GM18526 (cell line): ENCODE measurements around the gene CRB1.

ENCODE experiments used
- POLR2A ChIP-seq: IDR thresholded peaks from 3 replicates; pipeline ENCODE4 v1.6.1; 2011; ENCODE audit not compliant: insufficient read length; ENCODE audit errors: extremely low read depth

The CRB1 gene

GRCh38 chr1:197319631-197320030 is 51.6 kb downstream of the CRB1 start:
- TF ChIP-seq POLR2A = no peak

DNA sequence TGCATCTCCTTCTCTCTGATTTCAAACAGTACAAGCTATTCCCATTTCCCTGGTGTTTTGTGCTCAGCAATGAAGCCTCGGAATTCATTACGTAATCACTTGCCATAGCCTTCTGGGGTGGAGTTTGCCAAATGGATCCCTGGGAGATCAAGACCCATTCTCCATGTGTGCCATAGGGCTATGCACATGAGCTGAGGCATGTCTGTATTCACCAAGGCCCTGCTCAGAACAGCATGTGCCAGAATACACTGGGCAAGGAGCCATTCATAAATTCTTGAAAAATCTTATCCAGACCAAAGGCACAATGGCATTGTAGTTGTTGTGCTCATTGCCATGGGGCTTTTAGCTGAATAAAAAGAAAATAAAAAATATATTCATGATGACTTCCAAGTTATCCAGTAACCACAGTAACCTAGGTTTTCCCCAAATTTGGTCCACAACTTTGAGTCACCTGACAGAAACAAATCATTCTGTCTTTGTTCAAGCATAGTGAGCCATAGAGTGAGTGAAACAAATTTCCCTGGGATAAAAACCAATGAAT is 53.0 kb downstream of the CRB1 start:
- no peak for TF ChIP-seq POLR2A

DNA sequence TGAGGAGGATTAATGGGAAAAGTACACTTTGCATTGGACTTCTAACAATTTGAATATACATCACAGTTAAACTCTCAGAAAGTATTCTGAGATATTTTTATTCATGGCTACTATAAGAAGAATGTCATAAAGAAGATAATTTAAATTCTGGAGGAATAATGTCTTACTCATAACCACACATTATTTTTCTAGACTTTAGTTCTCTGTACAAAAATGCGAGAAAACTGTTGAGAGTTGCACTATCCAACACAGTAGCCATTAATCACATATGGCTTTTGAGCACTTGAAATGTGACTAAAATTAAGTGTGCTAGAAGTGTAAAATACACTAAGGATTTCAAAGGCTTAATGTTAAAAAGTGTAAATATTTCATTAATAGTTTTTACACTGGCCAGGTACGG is 53.8 kb downstream of the CRB1 start:
- no peak for TF ChIP-seq POLR2A

DNA sequence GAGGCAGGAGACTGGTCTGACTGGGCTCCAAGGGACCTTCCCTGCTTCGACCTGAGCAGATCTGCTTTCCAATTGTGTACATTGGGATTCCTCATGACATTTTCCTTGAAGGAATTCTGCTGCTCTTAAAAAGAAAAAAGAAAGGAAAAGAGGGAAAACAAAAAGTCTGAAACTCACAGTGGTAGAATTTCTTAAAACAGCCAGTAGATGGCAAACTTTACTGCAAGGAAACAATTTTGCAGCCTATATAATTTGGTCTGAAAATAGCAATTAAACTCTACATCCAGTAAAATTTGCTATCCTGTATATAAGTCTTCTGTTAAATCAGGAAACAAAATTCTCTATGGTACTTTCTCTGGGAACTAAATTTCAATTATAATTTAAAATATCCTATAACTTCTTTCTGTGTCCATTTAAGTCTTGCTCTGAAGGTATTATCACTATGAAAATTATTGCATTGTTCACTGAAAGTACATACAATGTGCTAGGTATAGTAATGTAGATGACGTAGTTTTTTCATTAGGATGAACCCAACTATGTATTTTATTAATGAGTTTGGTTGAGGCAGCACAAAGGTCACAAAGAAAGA is 59.8 kb downstream of the CRB1 start:
- TF ChIP-seq POLR2A = no peak

GRCh38 chr1:197330213-197330612 is 62.2 kb downstream of the CRB1 start:
- TF ChIP-seq POLR2A = no peak

- no peak for TF ChIP-seq POLR2A
Observed at GRCh38 chr1:197331565-197331964, 63.5 kb downstream of the CRB1 start.

GRCh38 chr1:197333041-197333440 is 65.0 kb downstream of the CRB1 start:
- TF ChIP-seq POLR2A = no peak

GRCh38 chr1:197336571-197336970 is 68.5 kb downstream of the CRB1 start:
- no peak for TF ChIP-seq POLR2A

DNA sequence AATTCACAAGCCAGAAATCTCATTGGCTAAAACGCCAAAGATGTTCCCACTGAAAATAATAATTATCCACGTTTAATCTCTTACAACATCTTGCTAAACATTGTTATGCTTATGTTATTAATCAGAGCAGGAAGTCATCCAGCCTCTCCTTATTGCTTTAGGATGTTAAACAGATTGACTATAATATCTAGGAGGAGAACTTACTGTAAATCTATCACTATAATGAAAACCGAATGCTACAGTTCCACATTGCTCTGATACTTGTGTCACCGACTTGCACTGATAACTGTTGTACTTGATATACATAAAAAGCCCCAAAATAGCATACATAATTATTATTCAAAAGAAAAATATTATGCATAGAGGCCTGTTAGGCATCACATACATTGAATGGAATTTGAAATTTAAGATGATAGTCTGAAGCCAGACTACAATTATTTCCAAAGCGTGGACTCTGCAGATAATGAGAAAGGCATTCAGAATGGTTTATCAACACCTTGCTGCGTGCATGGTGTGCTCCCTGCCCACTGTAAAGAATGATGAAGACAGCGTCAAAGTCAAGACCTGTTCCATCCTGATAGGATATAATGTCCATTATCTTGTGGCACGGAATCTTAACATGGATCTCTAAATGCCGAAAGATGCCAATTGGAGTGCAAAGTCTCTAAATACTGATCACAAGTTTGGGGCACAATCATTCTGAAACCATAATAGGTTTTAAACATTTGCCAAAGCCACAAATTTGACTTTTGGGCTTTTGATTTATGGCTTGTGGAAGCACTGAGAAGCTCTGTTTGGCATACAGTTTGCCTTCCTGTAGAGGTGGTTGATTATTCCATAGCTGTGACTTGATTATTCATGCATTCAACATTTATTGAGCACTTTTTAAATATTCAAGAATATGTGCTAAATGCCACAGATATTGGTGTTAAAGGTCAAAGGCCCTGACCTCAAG is 71.3 kb downstream of the CRB1 start:
- no peak for TF ChIP-seq POLR2A

GRCh38 chr1:197341626-197342025 is 73.6 kb downstream of the CRB1 start:
- no peak for TF ChIP-seq POLR2A

DNA sequence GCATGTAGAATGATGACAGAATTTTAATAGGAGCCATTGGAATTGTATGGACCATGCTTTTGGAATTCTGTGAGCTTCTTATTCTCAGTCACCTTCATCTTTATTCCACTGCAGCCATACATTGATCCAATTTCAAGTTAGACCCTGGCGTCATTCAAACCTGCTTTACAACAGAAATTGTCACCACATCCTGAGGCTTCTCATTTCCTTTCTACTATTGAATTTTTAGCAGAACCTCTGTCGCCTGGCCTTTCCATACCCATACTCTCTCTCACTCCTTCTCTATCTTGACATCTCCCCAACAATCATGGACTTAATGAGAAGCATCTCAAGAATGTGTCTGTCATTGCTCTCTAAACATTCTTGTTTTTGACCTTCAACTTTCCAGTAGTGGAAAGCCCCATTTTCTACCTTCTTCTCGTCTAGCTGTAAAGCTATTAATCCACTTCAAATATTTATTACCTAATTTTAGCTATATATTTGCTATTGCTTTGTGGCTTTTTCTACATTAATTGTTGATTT is 74.1 kb downstream of the CRB1 start:
- no peak for TF ChIP-seq POLR2A

- no peak for TF ChIP-seq POLR2A
Observed at GRCh38 chr1:197342669-197343068, 74.6 kb downstream of the CRB1 start.

- TF ChIP-seq POLR2A = no peak
Observed at GRCh38 chr1:197343663-197344273, 75.7 kb downstream of the CRB1 start.

GRCh38 chr1:197351821-197352440 is 83.9 kb downstream of the CRB1 start:
- TF ChIP-seq POLR2A = no peak
